ENCODE data around the gene LHFPL6.

The LHFPL6 gene

GRCh38 chr13:39552246-39552645 is 50.7 kb downstream of the LHFPL6 start:
- no peak for TF ChIP-seq CTCF (IDR thresholded peaks at IDR 0.05)

GRCh38 chr13:39550931-39551330 is 52.1 kb downstream of the LHFPL6 start:
- no peak for TF ChIP-seq CTCF (IDR thresholded peaks at IDR 0.05)

- no peak for TF ChIP-seq CTCF (IDR thresholded peaks at IDR 0.05)
Observed at GRCh38 chr13:39547108-39547507, 55.9 kb downstream of the LHFPL6 start.

- no peak for TF ChIP-seq CTCF (IDR thresholded peaks at IDR 0.05)
Observed at GRCh38 chr13:39542361-39542760, 60.6 kb downstream of the LHFPL6 start.

GRCh38 chr13:39540929-39541605 is 61.9 kb downstream of the LHFPL6 start:
- no peak for TF ChIP-seq CTCF (IDR thresholded peaks at IDR 0.05)

GRCh38 chr13:39538816-39539790 is 63.9 kb downstream of the LHFPL6 start:
- TF ChIP-seq CTCF (IDR thresholded peaks at IDR 0.05): no peak

GRCh38 chr13:39536906-39537305 is 66.1 kb downstream of the LHFPL6 start:
- no peak for TF ChIP-seq CTCF (IDR thresholded peaks at IDR 0.05)
